Neural cell (in vitro differentiated cells): ENCODE measurements around the gene SCO1. TPM values are rescaled to one million over a fixed set of nuclear protein-coding genes. Genes with fewer than 3 reads are reported as not detected.
A peak's percentile ranks its signal among the peaks of the same experiment; 100 is the strongest.

Experiments
- H2AFZ ChIP-seq: fragments of 200-600, 300-800 bp; sonication (generic), shearing (Covaris generic); 2 replicates; pipeline ENCODE4 v1.6.0; 2014; ENCODE audit warnings: low read depth, mild to moderate bottlenecking, antibody characterized with exemption, low read length, moderate library complexity
- H3F3A ChIP-seq: fragments of 200-600 bp; shearing (Covaris generic); 2 replicates; pipeline ENCODE4 v1.6.1; 2016; ENCODE audit warnings: mild to moderate bottlenecking, moderate library complexity, mixed read lengths, antibody characterized with exemption, low read length; ENCODE audit not compliant: insufficient read depth, poor library complexity, severe bottlenecking
- H3K27ac ChIP-seq: fragments of 200-600, 300-800 bp; sonication (generic), shearing (Covaris generic); 2 replicates; pipeline ENCODE4 v1.5.1; 2014; ENCODE audit warnings: mild to moderate bottlenecking, low read length, moderate library complexity
- H3K27me3 ChIP-seq: fragments of 300-800, 200-600 bp; sonication (generic), shearing (Covaris generic); 2 replicates; pipeline ENCODE4 v1.6.0; 2014; ENCODE audit warnings: mild to moderate bottlenecking, low read depth, low read length, moderate library complexity; ENCODE audit not compliant: insufficient read depth
- H3K36me3 ChIP-seq: fragments of 300-800, 200-600 bp; sonication (generic), shearing (Covaris generic); 2 replicates; pipeline ENCODE4 v1.5.1; 2014; ENCODE audit warnings: mild to moderate bottlenecking, antibody characterized with exemption, low read length, moderate library complexity; ENCODE audit not compliant: insufficient read depth
- H3K4me2 ChIP-seq: fragments of 300-800, 200-600 bp; sonication (generic), shearing (Covaris generic); 2 replicates; pipeline ENCODE4 v1.6.0; 2014; ENCODE audit warnings: mild to moderate bottlenecking, low read length
- H3K4me3 ChIP-seq: fragments of 300-800, 200-600 bp; sonication (generic), shearing (Covaris generic); 2 replicates; pipeline ENCODE4 v1.5.1; 2014; ENCODE audit warnings: mild to moderate bottlenecking, low read length, moderate library complexity
- H3K79me2 ChIP-seq: fragments of 200-600 bp; shearing (Covaris generic); replicated peaks from 2 replicates; pipeline ENCODE4 v1.6.0; 2014; ENCODE audit warnings: mild to moderate bottlenecking, low read length, moderate library complexity; ENCODE audit not compliant: insufficient read depth
- H3K9ac ChIP-seq: fragments of 300-800, 200-600 bp; sonication (generic), shearing (Covaris generic); 2 replicates; pipeline ENCODE4 v1.6.1; 2016; ENCODE audit warnings: mild to moderate bottlenecking, low read length, mixed read lengths
- H3K9me2 ChIP-seq: fragments of 200-600 bp; shearing (Covaris generic); 2 replicates; pipeline ENCODE4 v1.6.1; 2016; ENCODE audit warnings: mild to moderate bottlenecking, low read length, mixed read lengths; ENCODE audit not compliant: insufficient read depth
- H3K9me3 ChIP-seq: fragments of 200-600, 300-800 bp; sonication (generic), shearing (Covaris generic); 2 replicates; pipeline ENCODE4 v1.6.1; 2016; ENCODE audit warnings: mild to moderate bottlenecking, mixed run types, low read length, moderate library complexity, mixed read lengths
- H4K20me1 ChIP-seq: fragments of 200-600 bp; shearing (Covaris generic); 2 replicates; pipeline ENCODE4 v1.6.1; 2016; ENCODE audit warnings: mild to moderate bottlenecking, mixed run types; ENCODE audit not compliant: insufficient read depth
- EP300 ChIP-seq: fragments of 450-650 bp; conservative IDR thresholded peaks from 2 replicates; pipeline ENCODE4 v1.6.1; 2014; ENCODE audit warnings: antibody characterized with exemption, mild to moderate bottlenecking, moderate library complexity; ENCODE audit not compliant: poor library complexity, severe bottlenecking
- EZH2 ChIP-seq: fragments of 200-600, 300-800 bp; shearing (Covaris generic), sonication (generic); IDR thresholded peaks from 2 replicates; pipeline ENCODE4 v1.6.1; 2014; ENCODE audit warnings: antibody characterized with exemption, low read length, borderline replicate concordance, mild to moderate bottlenecking; ENCODE audit not compliant: insufficient read depth, poor library complexity, severe bottlenecking
- MXI1 ChIP-seq: fragments of 450-650 bp; conservative IDR thresholded peaks from 2 replicates; pipeline ENCODE4 v1.6.1; 2014; ENCODE audit warnings: antibody characterized with exemption, mild to moderate bottlenecking; ENCODE audit not compliant: poor library complexity, severe bottlenecking
- POLR2AphosphoS5 ChIP-seq: IDR thresholded peaks from 2 replicates; pipeline ENCODE4 v1.6.1; 2012
- RAD21 ChIP-seq: fragments of 450-650 bp; conservative IDR thresholded peaks from 2 replicates; pipeline ENCODE4 v1.6.1; 2014; ENCODE audit warnings: antibody characterized with exemption, mild to moderate bottlenecking, moderate library complexity
- SMC3 ChIP-seq: fragments of 450-650 bp; conservative IDR thresholded peaks from 2 replicates; pipeline ENCODE4 v1.6.1; 2014; ENCODE audit warnings: antibody characterized with exemption, mild to moderate bottlenecking, moderate library complexity; ENCODE audit not compliant: poor library complexity
- TAF1 ChIP-seq: IDR thresholded peaks from 2 replicates; pipeline ENCODE4 v1.6.1; 2012; ENCODE audit warnings: low read depth
- polyA minus RNA-seq: library from RNA; depleted of rRNA, polyadenylated mRNA; stranded (reverse); fragments of >200 nt; gene quantifications from 2 replicates; pipeline ENCODE4 v1.2.3, GENCODE V29; 2014
- polyA plus RNA-seq: library from polyadenylated mRNA; depleted of rRNA; stranded (reverse); fragments of >200 nt; gene quantifications from 2 replicates; pipeline ENCODE4 v1.2.3, GENCODE V29; 2014
- TF ChIP-seq, protein P1 (sequence below): fragments of 450-650 bp; IDR thresholded peaks from 2 replicates; pipeline ENCODE4 v1.5.1; 2014; ENCODE audit warnings: antibody characterized with exemption, mild to moderate bottlenecking, moderate library complexity; ENCODE audit not compliant: poor library complexity, severe bottlenecking
- TF ChIP-seq, protein P2 (sequence below): IDR thresholded peaks from 2 replicates; pipeline ENCODE4 v1.6.1; 2012; ENCODE audit warnings: borderline replicate concordance

SCO1 gene
- 24.1 and 28.8 TPM in 2 replicates for polyA plus RNA-seq
- polyA minus RNA-seq, result 17.8 and 21.3 TPM in 2 replicates

- no peak for TF ChIP-seq EZH2
- TF ChIP-seq TAF1, result peak; percentile 86
- peak; percentile 44 for TF ChIP-seq RAD21
- TF ChIP-seq POLR2AphosphoS5, result peak; percentile 95
- TF ChIP-seq EP300, result peak; percentile 44
- peak; percentile 95 for TF ChIP-seq MXI1
- no peak for TF ChIP-seq SMC3
- TF ChIP-seq, protein P1, sequence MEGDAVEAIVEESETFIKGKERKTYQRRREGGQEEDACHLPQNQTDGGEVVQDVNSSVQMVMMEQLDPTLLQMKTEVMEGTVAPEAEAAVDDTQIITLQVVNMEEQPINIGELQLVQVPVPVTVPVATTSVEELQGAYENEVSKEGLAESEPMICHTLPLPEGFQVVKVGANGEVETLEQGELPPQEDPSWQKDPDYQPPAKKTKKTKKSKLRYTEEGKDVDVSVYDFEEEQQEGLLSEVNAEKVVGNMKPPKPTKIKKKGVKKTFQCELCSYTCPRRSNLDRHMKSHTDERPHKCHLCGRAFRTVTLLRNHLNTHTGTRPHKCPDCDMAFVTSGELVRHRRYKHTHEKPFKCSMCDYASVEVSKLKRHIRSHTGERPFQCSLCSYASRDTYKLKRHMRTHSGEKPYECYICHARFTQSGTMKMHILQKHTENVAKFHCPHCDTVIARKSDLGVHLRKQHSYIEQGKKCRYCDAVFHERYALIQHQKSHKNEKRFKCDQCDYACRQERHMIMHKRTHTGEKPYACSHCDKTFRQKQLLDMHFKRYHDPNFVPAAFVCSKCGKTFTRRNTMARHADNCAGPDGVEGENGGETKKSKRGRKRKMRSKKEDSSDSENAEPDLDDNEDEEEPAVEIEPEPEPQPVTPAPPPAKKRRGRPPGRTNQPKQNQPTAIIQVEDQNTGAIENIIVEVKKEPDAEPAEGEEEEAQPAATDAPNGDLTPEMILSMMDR, result peak; percentile 74
- TF ChIP-seq, protein P2, sequence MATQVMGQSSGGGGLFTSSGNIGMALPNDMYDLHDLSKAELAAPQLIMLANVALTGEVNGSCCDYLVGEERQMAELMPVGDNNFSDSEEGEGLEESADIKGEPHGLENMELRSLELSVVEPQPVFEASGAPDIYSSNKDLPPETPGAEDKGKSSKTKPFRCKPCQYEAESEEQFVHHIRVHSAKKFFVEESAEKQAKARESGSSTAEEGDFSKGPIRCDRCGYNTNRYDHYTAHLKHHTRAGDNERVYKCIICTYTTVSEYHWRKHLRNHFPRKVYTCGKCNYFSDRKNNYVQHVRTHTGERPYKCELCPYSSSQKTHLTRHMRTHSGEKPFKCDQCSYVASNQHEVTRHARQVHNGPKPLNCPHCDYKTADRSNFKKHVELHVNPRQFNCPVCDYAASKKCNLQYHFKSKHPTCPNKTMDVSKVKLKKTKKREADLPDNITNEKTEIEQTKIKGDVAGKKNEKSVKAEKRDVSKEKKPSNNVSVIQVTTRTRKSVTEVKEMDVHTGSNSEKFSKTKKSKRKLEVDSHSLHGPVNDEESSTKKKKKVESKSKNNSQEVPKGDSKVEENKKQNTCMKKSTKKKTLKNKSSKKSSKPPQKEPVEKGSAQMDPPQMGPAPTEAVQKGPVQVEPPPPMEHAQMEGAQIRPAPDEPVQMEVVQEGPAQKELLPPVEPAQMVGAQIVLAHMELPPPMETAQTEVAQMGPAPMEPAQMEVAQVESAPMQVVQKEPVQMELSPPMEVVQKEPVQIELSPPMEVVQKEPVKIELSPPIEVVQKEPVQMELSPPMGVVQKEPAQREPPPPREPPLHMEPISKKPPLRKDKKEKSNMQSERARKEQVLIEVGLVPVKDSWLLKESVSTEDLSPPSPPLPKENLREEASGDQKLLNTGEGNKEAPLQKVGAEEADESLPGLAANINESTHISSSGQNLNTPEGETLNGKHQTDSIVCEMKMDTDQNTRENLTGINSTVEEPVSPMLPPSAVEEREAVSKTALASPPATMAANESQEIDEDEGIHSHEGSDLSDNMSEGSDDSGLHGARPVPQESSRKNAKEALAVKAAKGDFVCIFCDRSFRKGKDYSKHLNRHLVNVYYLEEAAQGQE, result peak; percentile 47
- H3K27ac ChIP-seq, result peak within 1 kb of the TSS; percentile 57
- H3K9ac ChIP-seq, result peak within 1 kb of the TSS; percentile 83
- H2AFZ ChIP-seq, result peak within 1 kb of the TSS; percentile 94
- H3K36me3 ChIP-seq, result no peaks in the 10 kb centered on the region
- H3K4me3 ChIP-seq, result peak within 1 kb of the TSS; percentile 99
- H3K27me3 ChIP-seq, result no peaks in the 10 kb centered on the region
- no peaks in the 10 kb centered on the region for H3K9me3 ChIP-seq
- no peaks in the 10 kb centered on the region for H3F3A ChIP-seq
- peak within 1 kb of the TSS; percentile 99 for H3K4me2 ChIP-seq
- peaks cover 39% of the 10 kb centered on the region for H3K79me2 ChIP-seq
- H3K9me2 ChIP-seq, result no peaks in the 10 kb centered on the region
- no peaks in the 10 kb centered on the region for H4K20me1 ChIP-seq
These were observed at the start of gene SCO1, which contains the start of gene ADPRM for GRCh38 chr17:10697092-10698081. Gene SCO1, minus strand, starts transcription at chr17:10697533. Its CDS starts 26 bp downstream, at chr17:10697507. Gene ADPRM, plus strand, starts transcription at chr17:10697594. Its CDS starts 7,333 bp downstream, at chr17:10704927.

DNA sequence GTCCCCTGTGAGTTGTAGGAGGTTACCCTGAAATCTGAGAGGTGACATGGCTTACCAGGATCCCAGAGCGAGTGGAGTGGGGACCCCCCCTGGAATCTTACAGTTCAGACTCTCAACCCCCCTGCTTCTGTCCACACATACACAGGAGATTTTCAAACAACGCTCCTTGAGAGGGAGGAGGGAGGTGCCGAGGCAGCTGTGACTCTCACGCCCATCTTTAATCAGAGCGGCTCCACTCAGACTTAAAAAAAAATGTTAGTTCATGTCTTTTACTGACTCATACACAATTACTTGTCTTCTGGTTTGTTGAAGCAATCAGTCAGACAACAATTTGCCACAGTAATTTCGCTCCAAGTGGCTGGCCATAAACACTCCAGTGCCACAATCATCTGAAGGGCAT lies 47.9 kb upstream of the SCO1 start:
- TF ChIP-seq MXI1, result no peak
- no peak for TF ChIP-seq EZH2
- TF ChIP-seq EP300, result no peak
- TF ChIP-seq, protein P2, result no peak
- Histone ChIP-seq H3F3A (no peaks in the 10 kb centered on the region), H3K9ac (no peak overlapping the region), H3K4me3 (no peak overlapping the region), H3K27ac (no peak overlapping the region), H3K79me2 (no peaks in the 10 kb centered on the region), H3K27me3 (no peaks in the 10 kb centered on the region), H3K9me3 (no peaks in the 10 kb centered on the region), H4K20me1 (no peaks in the 10 kb centered on the region), H2AFZ (no peak overlapping the region), H3K9me2 (no peaks in the 10 kb centered on the region), H3K36me3 (no peaks in the 10 kb centered on the region), H3K4me2 (no peak overlapping the region)
